ENCODE measurements around the gene VPS8.

GRCh38 chr3:184825121-184825820 is 13.3 kb downstream of the VPS8 start:
- no peak for TF ChIP-seq CTCF (IDR thresholded peaks at IDR 0.05)
- no peak for TF ChIP-seq POLR2A (IDR thresholded peaks at IDR 0.05)
- TF ChIP-seq POLR2AphosphoS5 (IDR thresholded peaks at IDR 0.05), result no peak

Measured in breast epithelium (tissue), 3 donors.